K562 (cell line): ENCODE data around the gene CARMIL1. TPM values are rescaled to one million over a fixed set of nuclear protein-coding genes. Genes with fewer than 3 reads are reported as not detected.

ENCODE experiments used
- AFF1 ChIP-seq, 2 experiments: fragments of 450-650 bp; IDR thresholded peaks; 2 replicates each; pipeline ENCODE4 v1.6.1; 2018; ENCODE audit warnings: mild to moderate bottlenecking in 2 of 2, low read depth in 1 of 2; ENCODE audit not compliant: partially characterized antibody in 2 of 2
- ATF6 ChIP-seq: sonication (generic); formaldehyde crosslinking; IDR thresholded peaks from 2 replicates; pipeline ENCODE4 v1.4.0; 2020; ENCODE audit warnings: mild to moderate bottlenecking, missing genetic modification reagents
- CREB3L1 ChIP-seq: fragments of 450-650 bp; IDR thresholded peaks from 2 replicates; pipeline ENCODE4 v1.6.1; 2014; ENCODE audit warnings: low read depth, mild to moderate bottlenecking, moderate library complexity, borderline replicate concordance
- FOXP4 ChIP-seq: sonication (generic); formaldehyde crosslinking; IDR thresholded peaks from 2 replicates; pipeline ENCODE4 v1.8.0; 2022; ENCODE audit warnings: mild to moderate bottlenecking, missing genetic modification reagents, borderline replicate concordance
- HDAC6 ChIP-seq: IDR thresholded peaks from 2 replicates; pipeline ENCODE4 v1.6.1; 2012; ENCODE audit warnings: low read depth, mild to moderate bottlenecking, control low read depth, inconsistent platforms, low read length, moderate library complexity
- HNRNPH1 ChIP-seq: fragments of 200-400 bp; formaldehyde crosslinking; optimal IDR thresholded peaks from 2 replicates; pipeline ENCODE3; 2017; ENCODE audit warnings: low read depth, mild to moderate bottlenecking, low read length, moderate library complexity
- NCOA6 ChIP-seq: fragments of 450-650 bp; IDR thresholded peaks from 2 replicates; pipeline ENCODE4 v1.6.1; 2017; ENCODE audit warnings: mild to moderate bottlenecking
- SAFB ChIP-seq: fragments of 200-400 bp; formaldehyde crosslinking; IDR thresholded peaks from 2 replicates; pipeline ENCODE4 v1.6.1; 2017; ENCODE audit warnings: low read depth, low read length, borderline replicate concordance
- SUPT5H ChIP-seq: fragments of 450-650 bp; IDR thresholded peaks from 2 replicates; pipeline ENCODE4 v1.6.1; 2016
- ZBTB12 ChIP-seq: fragments of 250-450 bp; sonication (Bioruptor Pico); IDR thresholded peaks from 2 replicates; pipeline ENCODE4 v1.4.0; 2020
- ZFP30 ChIP-seq: fragments of 250-450 bp; sonication (Bioruptor Pico); IDR thresholded peaks from 2 replicates; pipeline ENCODE4 v1.8.0; 2022; ENCODE audit warnings: moderate library complexity, mild to moderate bottlenecking, inconsistent platforms, borderline replicate concordance
- ZNF639 ChIP-seq, 2 experiments: fragments of 200-800 bp in 1 of 2; sonication (Bioruptor generic) in 1 of 2; sonication (generic) in 1 of 2; formaldehyde crosslinking in 1 of 2; IDR thresholded peaks in 1 of 2; conservative IDR thresholded peaks in 1 of 2; 2 replicates each; pipeline versions ENCODE4 v1.5.0 to v1.6.1; 2016 to 2020; ENCODE audit warnings: missing compliant biosample characterization in 1 of 2, missing genetic modification characterization in 1 of 2, missing genetic modification reagents in 1 of 2
- polyA plus RNA-seq, 8 experiments: library from polyadenylated mRNA; depleted of rRNA in 4 of 8; stranded (reverse) in 5 of 8; unstranded in 3 of 8; fragments of >200 nt; fragmentation: Nextera tagmentation in 2 of 8; fragmentation: Illumina TruSeq in 1 of 8; extraction: Ambion mirVana in 2 of 8; extraction: Trizol in 1 of 8; gene quantifications; 2 replicates each; pipeline versions ENCODE4 v1.2.1 to v1.2.3, GENCODE V29; 2011 to 2014; ENCODE audit warnings: inconsistent platforms in 1 of 8, missing spikeins in 1 of 8
- total RNA-seq, 7 experiments: library from RNA; depleted of rRNA in 6 of 7; stranded (reverse); fragments of >200 nt in 6 of 7; fragmentation: Illumina TruSeq in 2 of 7; extraction: Trizol in 2 of 7; gene quantifications; 2 replicates each; pipeline versions ENCODE4 v1.2.1 to v1.2.3, GENCODE V29; 2011 to 2021; ENCODE audit warnings: low replicate concordance in 1 of 7

CARMIL1 gene
- total and polyA plus RNA-seq, 9 of the 15 experiments (the other 6 are each of a cell fraction or from before 2014, with no cell fraction given): 0.04 to 0.32 (median 0.10) TPM; not detected in 1

GRCh38 chr6:25534942-25535631 lies 255.9 kb downstream of the CARMIL1 start (continued):
- TF ChIP-seq CREB3L1 (0 out of 2 replicates have a peak, but pooled peaks have one; percentile 12), ZBTB12 (CRISPR knock-in tag) (no peak), ZNF639 (CRISPR knock-in tag; conservative IDR thresholded peaks at IDR 0.05 in 1 of 2, IDR thresholded peaks at IDR 0.05 in 1 of 2) (peak in 1 of 2 experiments; percentile 80; a peak in 2 of 4 replicates), FOXP4 (CRISPR knock-in tag) (no peak), ZFP30 (no peak), AFF1 (IDR thresholded peaks at IDR 0.05; ENCODE audit: low read depth in 1 of 2, partially characterized antibody in 2 of 2) (peak in 1 of 2 experiments; percentile 63), ATF6 (no peak), HNRNPH1 (no peak), SAFB (no peak), HDAC6 (no peak), SUPT5H (no peak), NCOA6 (0 out of 2 replicates have a peak, but pooled peaks have one; percentile 30)
